ENCODE results near the gene TYW5.

The TYW5 gene

GRCh38 chr2:199994896-199995295, 39.6 kb upstream of the TYW5 start:
- no peak overlapping the region for H3K4me3 Mint-ChIP-seq
- no peaks in the 10 kb centered on the region for H3K36me3 Mint-ChIP-seq (ENCODE audit: low read depth)
- no peaks in the 10 kb centered on the region for H3K27me3 Mint-ChIP-seq (ENCODE audit: low read depth, poor library complexity)
- no peaks in the 10 kb centered on the region for H3K4me1 Mint-ChIP-seq
- no peak for TF ChIP-seq CTCF (IDR thresholded peaks at IDR 0.05)
- no peak for DNase-seq
- no peaks in the 10 kb centered on the region for H3K9me3 Mint-ChIP-seq
- H3K27ac Mint-ChIP-seq: no peak overlapping the region

GRCh38 chr2:199994371-199994770, 39.1 kb upstream of the TYW5 start:
- no peak for DNase-seq
- Mint-ChIP-seq H3K9me3 (no peaks in the 10 kb centered on the region), H3K4me1 (no peaks in the 10 kb centered on the region), H3K27me3 (ENCODE audit: low read depth, poor library complexity) (no peaks in the 10 kb centered on the region), H3K36me3 (ENCODE audit: low read depth) (no peaks in the 10 kb centered on the region), H3K27ac (no peak overlapping the region), H3K4me3 (no peak overlapping the region)
- no peak for TF ChIP-seq CTCF (IDR thresholded peaks at IDR 0.05)

GRCh38 chr2:199992296-199992695, 37.0 kb upstream of the TYW5 start:
- H3K36me3 Mint-ChIP-seq (ENCODE audit: low read depth): no peaks in the 10 kb centered on the region
- no peak for TF ChIP-seq CTCF (IDR thresholded peaks at IDR 0.05)
- H3K27ac Mint-ChIP-seq: no peak overlapping the region
- H3K4me1 Mint-ChIP-seq: peaks cover 5% of the 10 kb centered on the region
- no peak for DNase-seq
- no peak overlapping the region for H3K4me3 Mint-ChIP-seq
- no peaks in the 10 kb centered on the region for H3K27me3 Mint-ChIP-seq (ENCODE audit: low read depth, poor library complexity)
- no peaks in the 10 kb centered on the region for H3K9me3 Mint-ChIP-seq

- H3K36me3 Mint-ChIP-seq (ENCODE audit: low read depth): no peaks in the 10 kb centered on the region
- peaks cover 5% of the 10 kb centered on the region for H3K4me1 Mint-ChIP-seq
- no peaks in the 10 kb centered on the region for H3K27me3 Mint-ChIP-seq (ENCODE audit: low read depth, poor library complexity)
- H3K27ac Mint-ChIP-seq: no peak overlapping the region
- no peak for TF ChIP-seq CTCF (IDR thresholded peaks at IDR 0.05)
- DNase-seq: no peak
- no peaks in the 10 kb centered on the region for H3K9me3 Mint-ChIP-seq
- H3K4me3 Mint-ChIP-seq: no peak overlapping the region
Measured at GRCh38 chr2:199991691-199992090, 36.4 kb upstream of the TYW5 start.

- Mint-ChIP-seq H3K27ac (no peak overlapping the region), H3K36me3 (ENCODE audit: low read depth) (no peaks in the 10 kb centered on the region), H3K4me3 (no peak overlapping the region), H3K4me1 (peaks cover 5% of the 10 kb centered on the region), H3K27me3 (ENCODE audit: low read depth, poor library complexity) (no peaks in the 10 kb centered on the region), H3K9me3 (no peaks in the 10 kb centered on the region)
- DNase-seq: no peak
- TF ChIP-seq CTCF (IDR thresholded peaks at IDR 0.05): no peak
Measured at GRCh38 chr2:199989822-199990221, 34.5 kb upstream of the TYW5 start.

GRCh38 chr2:199988151-199988550, 32.9 kb upstream of the TYW5 start:
- H3K9me3 Mint-ChIP-seq: no peaks in the 10 kb centered on the region
- H3K27me3 Mint-ChIP-seq (ENCODE audit: low read depth, poor library complexity): no peaks in the 10 kb centered on the region
- TF ChIP-seq CTCF (IDR thresholded peaks at IDR 0.05): no peak
- no peak overlapping the region for H3K4me3 Mint-ChIP-seq
- H3K36me3 Mint-ChIP-seq (ENCODE audit: low read depth): no peaks in the 10 kb centered on the region
- peaks cover 9% of the 10 kb centered on the region for H3K4me1 Mint-ChIP-seq
- no peak overlapping the region for H3K27ac Mint-ChIP-seq
- no peak for DNase-seq

Data from nephron progenitor cell (in vitro differentiated cells).